Activated naive CD8-positive, alpha-beta T cell treated with anti-CD3 and anti-CD28 coated beads, Interleukin-2, amount 10 ng/mL, durations not matched to agents 7 days and 5 days (primary cell): ENCODE measurements around the gene FLT3. TPM values are rescaled to one million over a fixed set of nuclear protein-coding genes. Genes with fewer than 3 reads are reported as not detected.

Source experiments
- ATAC-seq: fragments of 150-1000 bp; cut with Tn5 transposase; one replicate; pipeline ENCODE4 v1.10.0; 2021; ENCODE audit warnings: low read depth, moderate library complexity
- POLR2A ChIA-PET: fragments of 350-600 bp; sonication (Branson Sonifier 250); formaldehyde crosslinking; loops from one replicate; lab custom pipeline; 2021; ENCODE audit warnings: antibody characterized with exemption; lab: Charles Lee
- DNase-seq: peaks from one replicate; pipeline ENCODE4 v3.0.0; 2021
- H3K27ac Mint-ChIP-seq: one replicate; pipeline ENCODE4 v1.8.0; 2022; ENCODE audit warnings: mild to moderate bottlenecking, mixed read lengths
- H3K27me3 Mint-ChIP-seq: one replicate; pipeline ENCODE4 v1.8.0; 2022; ENCODE audit warnings: mild to moderate bottlenecking, moderate library complexity, mixed read lengths
- H3K36me3 Mint-ChIP-seq: one replicate; pipeline ENCODE4 v1.8.0; 2021; ENCODE audit warnings: mild to moderate bottlenecking, mixed read lengths
- H3K4me1 Mint-ChIP-seq: one replicate; pipeline ENCODE4 v1.8.0; 2021; ENCODE audit warnings: mixed read lengths
- H3K4me3 Mint-ChIP-seq: one replicate; pipeline ENCODE4 v1.8.0; 2022; ENCODE audit warnings: mild to moderate bottlenecking, moderate library complexity, mixed read lengths
- H3K9me3 Mint-ChIP-seq: one replicate; pipeline ENCODE4 v1.8.0; 2021; ENCODE audit warnings: mixed read lengths
- total RNA-seq, 2 experiments: library from RNA; stranded (reverse); gene quantifications; one replicate each; pipeline ENCODE4 v1.2.3, GENCODE V29; 2021

The FLT3 gene
- total RNA-seq, 2 experiments from 2014 or later: not detected

GRCh38 chr13:27960362-27961226 is 139.8 kb downstream of the FLT3 start:
- H3K27me3 Mint-ChIP-seq: peaks cover 81% of the 10 kb centered on the region
- no peak overlapping the region for H3K27ac Mint-ChIP-seq
- peak overlapping the region; percentile 74 for H3K4me3 Mint-ChIP-seq
- no peaks in the 10 kb centered on the region for H3K9me3 Mint-ChIP-seq
- POLR2A ChIA-PET: no interaction called here
- no peaks in the 10 kb centered on the region for H3K36me3 Mint-ChIP-seq
- ATAC-seq (peak; percentile 48), DNase-seq (peak; percentile 73)
- peaks cover 6% of the 10 kb centered on the region for H3K4me1 Mint-ChIP-seq

GRCh38 chr13:27959976-27960361 is 140.4 kb downstream of the FLT3 start:
- no peak overlapping the region for H3K27ac Mint-ChIP-seq
- no peaks in the 10 kb centered on the region for H3K36me3 Mint-ChIP-seq
- no peak for ATAC-seq

GRCh38 chr13:27956576-27957300 is 143.6 kb downstream of the FLT3 start:
- DNase-seq (no peak), ATAC-seq (no peak)
- H3K36me3 Mint-ChIP-seq: no peaks in the 10 kb centered on the region
- H3K4me3 Mint-ChIP-seq: no peak overlapping the region
- H3K27ac Mint-ChIP-seq: no peak overlapping the region
- H3K27me3 Mint-ChIP-seq: peaks cover 66% of the 10 kb centered on the region
- POLR2A ChIA-PET: no interaction called here
- peaks cover 13% of the 10 kb centered on the region for H3K4me1 Mint-ChIP-seq
- H3K9me3 Mint-ChIP-seq: no peaks in the 10 kb centered on the region

More at GRCh38 chr13:27959976-27960361, 140.4 kb downstream of the FLT3 start:
- Mint-ChIP-seq H3K4me3 (peak overlapping the region; percentile 74), H3K27me3 (peaks cover 81% of the 10 kb centered on the region), H3K4me1 (peaks cover 6% of the 10 kb centered on the region), H3K9me3 (no peaks in the 10 kb centered on the region)
- no peak for DNase-seq
- POLR2A ChIA-PET: no interaction called here

GRCh38 chr13:27955014-27955591 is 145.3 kb downstream of the FLT3 start:
- POLR2A ChIA-PET: interaction anchor here (1.0 kb wide), 1 partner anchor 124 kb away, joined by 3 read pairs; no protein-coding TSS in a partner anchor
- no peaks in the 10 kb centered on the region for H3K9me3 Mint-ChIP-seq
- no peaks in the 10 kb centered on the region for H3K36me3 Mint-ChIP-seq
- no peak overlapping the region for H3K27ac Mint-ChIP-seq
- H3K27me3 Mint-ChIP-seq: peaks cover 62% of the 10 kb centered on the region
- DNase-seq (no peak), ATAC-seq (no peak)
- no peak overlapping the region for H3K4me3 Mint-ChIP-seq
- H3K4me1 Mint-ChIP-seq: peaks cover 10% of the 10 kb centered on the region

GRCh38 chr13:27954406-27954851 is 145.9 kb downstream of the FLT3 start:
- Mint-ChIP-seq H3K36me3 (no peaks in the 10 kb centered on the region), H3K4me1 (peaks cover 9% of the 10 kb centered on the region), H3K9me3 (no peaks in the 10 kb centered on the region), H3K27ac (no peak overlapping the region), H3K4me3 (peak overlapping the region; percentile 66), H3K27me3 (peaks cover 58% of the 10 kb centered on the region)
- POLR2A ChIA-PET: no interaction called here
- peak; percentile 49 for DNase-seq
- ATAC-seq: peak; percentile 27

- no peak overlapping the region for H3K27ac Mint-ChIP-seq
- H3K4me3 Mint-ChIP-seq: peak overlapping the region; percentile 66
- POLR2A ChIA-PET: no interaction called here
- H3K9me3 Mint-ChIP-seq: no peaks in the 10 kb centered on the region
- ATAC-seq: peak; percentile 92
- H3K4me1 Mint-ChIP-seq: peaks cover 9% of the 10 kb centered on the region
- H3K27me3 Mint-ChIP-seq: peaks cover 59% of the 10 kb centered on the region
- no peaks in the 10 kb centered on the region for H3K36me3 Mint-ChIP-seq
- peak; percentile 87 for DNase-seq
Observed at GRCh38 chr13:27953676-27954405, 146.5 kb downstream of the FLT3 start.

Other genes starting within 250 kb of the FLT3 start
- not detected for gene PDX1, start 180.6 kb downstream of the FLT3 start, total RNA-seq
- gene CDX2, start 131.3 kb downstream of the FLT3 start, total RNA-seq: not detected
- not detected for gene URAD, start 111.9 kb downstream of the FLT3 start, total RNA-seq
- gene PAN3, start 38.0 kb upstream of the FLT3 start, total RNA-seq: 10 to 100 TPM; 51.4 to 53.4 TPM